Measurements from ENCODE around the gene ZNF580.

ZNF580 gene

DNA sequence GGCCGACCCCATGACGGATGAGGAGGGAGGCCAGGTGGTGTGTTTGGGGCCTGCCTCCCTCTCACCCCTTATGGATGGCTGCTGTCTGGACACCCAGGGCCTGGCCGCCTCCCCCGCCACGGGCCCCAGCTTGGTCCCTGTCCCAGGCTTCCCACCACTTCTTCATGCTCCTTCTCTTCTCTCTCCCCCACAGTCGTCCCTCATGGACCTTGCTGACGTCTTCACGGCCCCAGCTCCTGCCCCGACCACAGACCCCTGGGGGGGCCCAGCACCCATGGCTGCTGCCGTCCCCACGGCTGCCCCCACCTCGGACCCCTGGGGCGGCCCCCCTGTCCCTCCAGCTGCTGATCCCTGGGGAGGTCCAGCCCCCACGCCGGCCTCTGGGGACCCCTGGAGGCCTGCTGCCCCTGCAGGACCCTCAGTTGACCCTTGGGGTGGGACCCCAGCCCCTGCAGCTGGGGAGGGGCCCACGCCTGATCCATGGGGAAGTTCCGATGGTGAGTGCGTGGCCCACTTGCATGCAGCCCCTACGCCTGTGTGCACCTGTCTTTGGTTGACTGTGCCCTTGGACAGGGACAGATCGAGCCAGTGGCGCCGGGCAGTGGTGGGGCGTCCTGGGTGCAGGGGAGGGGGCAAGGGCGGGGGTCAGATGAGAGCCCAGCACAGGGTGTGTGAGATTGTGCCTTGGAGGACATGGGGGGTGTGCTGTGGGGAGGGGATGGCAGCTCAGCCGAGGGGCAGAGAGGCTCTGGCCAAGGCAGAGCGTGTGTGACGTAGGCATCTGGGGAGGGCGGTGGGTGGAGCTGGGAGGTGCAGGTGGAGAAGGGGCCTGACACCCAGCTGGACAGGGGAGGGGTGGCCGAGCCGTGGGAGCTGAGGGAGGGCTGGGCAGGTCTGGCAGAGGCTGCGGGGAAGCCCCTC, 51.0 kb downstream of the ZNF580 start:
- no peak for DNase-seq (ENCODE audit: low read depth, low spot score)

DNA sequence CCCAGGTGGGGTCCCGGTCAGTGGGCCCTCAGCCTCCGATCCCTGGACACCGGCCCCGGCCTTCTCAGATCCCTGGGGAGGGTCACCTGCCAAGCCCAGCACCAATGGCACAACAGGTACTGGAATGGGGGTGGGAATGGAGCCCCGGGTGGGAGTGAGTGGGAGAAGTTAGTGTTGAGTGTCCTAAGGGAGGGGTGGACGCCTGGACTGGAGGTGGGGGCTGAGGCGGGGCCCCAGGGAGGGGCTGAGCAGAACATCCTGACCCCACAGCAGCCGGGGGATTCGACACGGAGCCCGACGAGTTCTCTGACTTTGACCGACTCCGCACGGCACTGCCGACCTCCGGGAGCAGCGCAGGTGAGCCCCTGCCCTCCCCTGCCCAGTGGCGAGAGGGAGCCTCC, 51.9 kb downstream of the ZNF580 start:
- DNase-seq (ENCODE audit: low read depth, low spot score): no peak

All from brain pericyte (primary cell).